ENCODE results near the gene JMJD8.

The JMJD8 gene, protein sequence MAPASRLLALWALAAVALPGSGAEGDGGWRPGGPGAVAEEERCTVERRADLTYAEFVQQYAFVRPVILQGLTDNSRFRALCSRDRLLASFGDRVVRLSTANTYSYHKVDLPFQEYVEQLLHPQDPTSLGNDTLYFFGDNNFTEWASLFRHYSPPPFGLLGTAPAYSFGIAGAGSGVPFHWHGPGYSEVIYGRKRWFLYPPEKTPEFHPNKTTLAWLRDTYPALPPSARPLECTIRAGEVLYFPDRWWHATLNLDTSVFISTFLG

DNA sequence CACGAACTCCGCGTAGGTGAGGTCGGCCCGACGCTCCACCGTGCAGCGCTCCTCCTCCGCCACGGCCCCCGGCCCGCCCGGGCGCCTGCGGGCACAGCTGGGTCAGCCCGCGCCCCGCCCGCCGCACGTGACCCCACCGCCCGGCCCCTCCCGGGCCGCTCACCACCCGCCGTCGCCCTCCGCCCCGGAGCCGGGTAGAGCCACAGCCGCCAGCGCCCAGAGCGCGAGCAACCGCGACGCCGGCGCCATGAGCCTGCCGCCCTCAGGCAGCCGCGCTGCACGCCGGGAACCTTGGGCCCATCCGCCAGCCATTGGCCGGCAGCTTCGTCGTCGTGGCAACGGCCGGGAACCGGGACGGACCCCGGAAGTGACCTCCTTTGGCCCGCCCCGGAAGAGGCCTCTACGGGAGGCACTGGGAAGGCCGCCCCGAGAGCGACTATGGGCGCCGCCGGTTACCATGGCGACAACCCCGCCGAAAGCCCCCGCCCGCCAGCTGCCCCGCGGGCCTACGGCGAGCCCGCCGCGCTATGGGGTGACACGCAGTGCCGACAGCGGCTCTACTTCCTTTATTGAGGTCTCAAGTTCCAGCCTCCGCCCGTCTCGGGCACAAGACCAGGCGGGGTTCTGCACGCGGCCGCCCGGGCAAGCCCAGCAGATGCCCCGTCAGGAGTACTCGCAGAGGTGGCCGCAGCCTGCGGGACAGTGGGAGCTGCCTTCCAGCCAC, at the start of gene JMJD8:
TSS of gene JMJD8 (minus strand) at position 264 of the 724 bp plus-strand sequence. CDS start at position 249, 15 bp downstream.
- H3K27ac ChIP-seq, result peak within 1 kb of the TSS; percentile 86
- no peaks in the 10 kb centered on the region for H3K9me3 ChIP-seq
- no peak for TF ChIP-seq Cebpa-rat (IDR thresholded peaks at IDR 0.05)
- no peaks in the 10 kb centered on the region for H3K27me3 ChIP-seq
- H3K4me3 ChIP-seq, result peak within 1 kb of the TSS; percentile 80
- peak within 1 kb of the TSS; percentile 88 for H3K9ac ChIP-seq
- peak within 1 kb of the TSS; percentile 87 for H3K4me2 ChIP-seq
- peaks cover 52% of the 10 kb centered on the region for H3K36me3 ChIP-seq
- H4K20me1 ChIP-seq, result peaks cover 37% of the 10 kb centered on the region
- peaks cover 52% of the 10 kb centered on the region for H3K4me1 ChIP-seq

DNA sequence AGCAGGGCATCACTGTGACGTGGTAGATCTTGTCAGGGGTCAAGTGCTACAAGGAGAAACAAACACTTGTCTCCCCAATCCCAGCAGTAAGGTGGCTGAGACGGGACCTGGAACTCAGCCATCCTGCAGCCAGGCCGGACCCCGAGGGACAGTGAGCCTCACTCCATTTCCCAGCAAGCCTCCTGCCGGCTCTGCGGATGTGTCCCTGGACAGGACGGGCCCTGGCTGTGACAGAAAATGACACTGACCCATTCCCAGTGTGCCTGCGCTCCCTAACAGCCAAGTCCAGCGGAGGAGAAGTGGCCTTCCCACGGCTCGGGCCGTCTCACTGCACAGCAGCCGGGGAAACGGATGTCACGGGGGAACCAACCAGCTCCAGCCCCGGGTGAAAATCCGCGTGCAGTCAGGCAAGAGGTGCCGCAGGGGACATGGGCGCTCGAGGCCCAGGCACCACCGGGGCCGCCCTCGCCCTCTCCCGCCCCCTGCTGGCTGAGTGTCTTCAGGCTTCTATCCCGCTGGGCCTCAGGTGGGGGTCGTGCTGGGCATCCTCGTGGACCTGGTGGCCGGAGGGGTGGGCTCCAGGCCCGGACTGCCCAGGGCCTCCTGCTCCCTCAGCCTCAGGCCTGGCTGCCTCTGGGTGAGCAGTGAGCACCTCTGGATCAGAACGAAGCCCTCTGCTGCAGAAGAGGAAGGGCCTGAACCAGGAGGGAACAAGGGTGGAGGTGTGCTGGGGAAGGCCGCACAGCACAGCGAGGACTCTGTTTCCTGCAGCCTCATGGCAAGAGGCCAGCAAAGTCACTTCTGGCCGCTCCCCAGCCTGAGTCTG, 49.5 kb upstream of the JMJD8 start:
- Histone ChIP-seq H3K27me3 (no peaks in the 10 kb centered on the region), H3K36me3 (peaks cover 82% of the 10 kb centered on the region), H3K4me3 (no peak overlapping the region), H4K20me1 (peaks cover 71% of the 10 kb centered on the region), H3K4me2 (peak overlapping the region; percentile 99), H3K9ac (peak overlapping the region; percentile 22; the same call in 1 of the 2 replicates), H3K27ac (peak overlapping the region; percentile 26; the same call in 1 of the 2 replicates), H3K4me1 (peaks cover 86% of the 10 kb centered on the region), H3K9me3 (no peaks in the 10 kb centered on the region)
- TF ChIP-seq Cebpa-rat (IDR thresholded peaks at IDR 0.05), result no peak

DNA sequence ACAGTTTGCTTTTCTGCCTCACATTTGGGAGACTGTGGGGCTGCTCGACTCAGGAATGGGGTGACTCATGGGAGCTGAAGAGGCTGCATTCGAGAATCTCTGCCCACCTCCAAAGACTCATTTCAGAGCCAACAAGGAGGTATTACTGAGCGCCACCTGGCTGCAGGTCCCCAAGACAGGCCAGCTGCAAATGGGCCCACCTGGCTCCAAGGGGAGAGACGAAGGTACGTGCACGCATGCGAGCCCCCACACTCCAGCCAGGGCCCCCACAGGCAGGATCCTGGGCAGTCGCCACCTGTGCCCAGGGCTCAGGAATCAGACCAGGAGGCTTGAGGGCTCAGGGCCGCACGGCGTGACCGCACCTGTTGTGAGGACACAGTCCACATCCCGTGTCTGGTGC, 48.8 kb upstream of the JMJD8 start:
- peaks cover 82% of the 10 kb centered on the region for H3K4me1 ChIP-seq
- H3K9me3 ChIP-seq, result no peaks in the 10 kb centered on the region
- no peak overlapping the region for H3K4me3 ChIP-seq
- H3K36me3 ChIP-seq, result peaks cover 82% of the 10 kb centered on the region
- no peaks in the 10 kb centered on the region for H3K27me3 ChIP-seq
- H3K27ac ChIP-seq, result 0 out of 2 replicates have a peak overlapping the region, but pooled peaks have one; percentile 26
- no peak for TF ChIP-seq Cebpa-rat (IDR thresholded peaks at IDR 0.05)
- peaks cover 71% of the 10 kb centered on the region for H4K20me1 ChIP-seq
- peak overlapping the region; percentile 22; the same call in 1 of the 2 replicates for H3K9ac ChIP-seq
- peak overlapping the region; percentile 99; the same call in 1 of the 2 replicates for H3K4me2 ChIP-seq

DNA sequence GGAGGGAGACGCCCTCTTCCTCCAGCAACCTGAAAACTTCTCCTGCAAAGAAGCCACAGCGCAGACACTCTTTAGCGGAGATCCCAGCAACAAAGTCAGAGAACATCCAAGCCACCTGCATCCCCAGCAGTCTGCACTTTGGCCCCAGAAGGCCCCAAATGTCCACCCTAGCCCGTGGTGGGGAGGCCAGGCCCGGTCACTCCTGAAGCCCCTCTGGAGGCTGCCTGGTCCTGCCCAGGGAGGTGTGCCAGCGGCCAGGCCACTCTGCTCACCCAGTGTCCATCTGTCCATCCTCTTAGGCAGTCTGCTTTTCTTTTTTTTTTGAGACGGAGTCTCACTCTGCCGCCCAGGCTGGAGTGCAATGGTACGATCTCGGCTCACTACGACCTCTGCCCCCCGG, 48.2 kb upstream of the JMJD8 start:
- H3K9me3 ChIP-seq, result no peaks in the 10 kb centered on the region
- peaks cover 80% of the 10 kb centered on the region for H3K4me1 ChIP-seq
- no peak overlapping the region for H3K4me3 ChIP-seq
- H3K4me2 ChIP-seq, result 0 out of 2 replicates have a peak overlapping the region, but pooled peaks have one; percentile 2
- no peak for TF ChIP-seq Cebpa-rat (IDR thresholded peaks at IDR 0.05)
- no peak overlapping the region for H3K27ac ChIP-seq
- H3K27me3 ChIP-seq, result no peaks in the 10 kb centered on the region
- H3K9ac ChIP-seq, result peak overlapping the region; percentile 2; the same call in 1 of the 2 replicates
- H3K36me3 ChIP-seq, result peaks cover 82% of the 10 kb centered on the region
- peaks cover 71% of the 10 kb centered on the region for H4K20me1 ChIP-seq

DNA sequence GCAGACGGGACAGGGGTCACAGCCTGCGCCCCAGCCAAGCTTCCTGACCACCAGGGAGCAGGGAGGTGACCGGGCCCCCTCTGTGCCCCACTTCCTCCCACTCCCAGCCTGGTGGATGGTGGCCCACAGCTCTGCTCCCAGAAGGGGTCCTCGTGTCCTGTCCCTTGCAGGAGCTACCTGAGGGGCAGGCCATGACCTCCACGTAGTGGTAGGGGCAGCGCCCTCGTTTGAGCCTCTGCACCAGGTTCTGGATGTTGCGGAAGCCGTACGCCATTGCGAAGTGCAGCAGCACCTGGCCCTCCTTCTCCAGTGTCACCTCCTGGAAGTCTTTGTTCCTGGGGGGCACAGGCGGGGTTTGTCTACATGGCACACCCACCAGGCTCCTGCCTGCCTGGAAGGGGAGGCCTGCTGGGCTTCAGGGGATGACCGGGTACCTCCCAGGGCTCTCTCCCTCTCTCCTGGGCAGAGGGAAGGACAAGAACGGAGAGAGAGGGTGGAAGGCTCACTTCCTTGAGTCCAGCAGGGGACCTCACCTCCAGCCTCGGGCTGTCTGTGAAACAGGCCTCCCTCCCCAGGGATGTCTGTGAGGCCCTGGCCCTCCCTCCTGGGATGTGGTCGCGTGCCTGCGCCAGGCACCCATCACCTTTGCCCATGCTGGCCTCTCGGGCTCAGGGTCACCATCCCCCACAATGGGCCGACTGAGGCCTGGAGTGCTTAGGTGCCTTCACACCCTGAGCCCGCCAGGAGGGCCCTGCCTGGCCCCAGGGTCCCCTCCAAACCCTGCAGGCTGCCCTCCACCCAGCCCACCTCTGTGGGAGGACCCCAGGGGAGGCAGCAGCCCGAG, 46.8 kb upstream of the JMJD8 start:
- Histone ChIP-seq H3K4me3 (no peak overlapping the region), H3K4me1 (peaks cover 76% of the 10 kb centered on the region), H3K4me2 (peak overlapping the region; percentile 8; the same call in 1 of the 2 replicates), H4K20me1 (peaks cover 76% of the 10 kb centered on the region), H3K36me3 (peaks cover 69% of the 10 kb centered on the region), H3K9ac (no peak overlapping the region), H3K9me3 (no peaks in the 10 kb centered on the region), H3K27me3 (no peaks in the 10 kb centered on the region), H3K27ac (peak overlapping the region; percentile 39; the same call in 1 of the 2 replicates)
- TF ChIP-seq Cebpa-rat (IDR thresholded peaks at IDR 0.05), result no peak

DNA sequence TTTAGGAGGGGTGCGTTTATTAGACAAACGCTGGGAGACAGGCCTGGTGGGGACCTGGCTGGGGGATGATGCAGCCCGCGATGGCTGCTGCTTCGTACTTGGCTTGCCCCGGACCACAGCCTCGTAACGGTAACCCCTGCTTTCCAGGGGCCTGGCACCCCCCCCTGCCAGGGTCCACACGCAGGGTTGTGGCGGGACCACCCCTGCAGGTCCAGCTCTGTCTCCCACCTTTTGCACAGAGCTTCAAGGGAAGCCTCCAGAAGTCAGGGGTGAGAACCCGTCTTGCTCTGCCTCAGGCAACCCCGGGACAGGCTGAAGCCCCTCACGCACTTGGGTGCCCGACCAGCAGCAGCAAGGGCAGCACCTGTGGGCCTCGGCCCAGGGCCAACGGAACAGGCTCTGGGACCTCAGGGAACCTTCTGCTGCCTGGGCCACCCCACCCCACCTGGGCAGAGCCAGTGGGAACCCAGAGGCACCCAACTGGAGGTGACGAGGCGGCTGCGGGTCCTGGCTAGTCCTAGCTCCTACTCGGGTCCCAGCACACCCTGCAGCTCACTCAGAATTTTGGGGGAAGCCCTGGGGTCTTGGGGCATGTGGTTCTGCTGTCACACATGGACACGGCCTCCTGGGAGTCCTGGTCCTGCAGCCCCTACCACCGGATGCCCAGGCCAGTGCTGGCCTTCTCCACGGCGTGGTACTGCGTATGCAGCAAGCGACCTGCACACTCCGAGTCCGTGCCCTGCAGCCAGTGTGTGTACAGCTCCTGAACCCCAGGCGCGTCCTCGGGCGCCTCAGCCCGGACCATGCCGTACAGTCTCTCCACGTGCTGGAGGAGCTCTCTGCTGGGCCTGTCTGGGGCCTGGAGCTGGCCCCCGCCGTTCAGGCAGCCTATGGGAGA, 45.9 kb upstream of the JMJD8 start:
- H3K4me2 ChIP-seq, result peak overlapping the region; percentile 100; the same call in 1 of the 2 replicates
- H3K27ac ChIP-seq, result 0 out of 2 replicates have a peak overlapping the region, but pooled peaks have one; percentile 13
- TF ChIP-seq Cebpa-rat (IDR thresholded peaks at IDR 0.05), result no peak
- no peaks in the 10 kb centered on the region for H3K9me3 ChIP-seq
- no peaks in the 10 kb centered on the region for H3K27me3 ChIP-seq
- peaks cover 76% of the 10 kb centered on the region for H3K4me1 ChIP-seq
- no peak overlapping the region for H3K4me3 ChIP-seq
- peaks cover 76% of the 10 kb centered on the region for H4K20me1 ChIP-seq
- H3K36me3 ChIP-seq, result peaks cover 60% of the 10 kb centered on the region
- no peak overlapping the region for H3K9ac ChIP-seq

DNA sequence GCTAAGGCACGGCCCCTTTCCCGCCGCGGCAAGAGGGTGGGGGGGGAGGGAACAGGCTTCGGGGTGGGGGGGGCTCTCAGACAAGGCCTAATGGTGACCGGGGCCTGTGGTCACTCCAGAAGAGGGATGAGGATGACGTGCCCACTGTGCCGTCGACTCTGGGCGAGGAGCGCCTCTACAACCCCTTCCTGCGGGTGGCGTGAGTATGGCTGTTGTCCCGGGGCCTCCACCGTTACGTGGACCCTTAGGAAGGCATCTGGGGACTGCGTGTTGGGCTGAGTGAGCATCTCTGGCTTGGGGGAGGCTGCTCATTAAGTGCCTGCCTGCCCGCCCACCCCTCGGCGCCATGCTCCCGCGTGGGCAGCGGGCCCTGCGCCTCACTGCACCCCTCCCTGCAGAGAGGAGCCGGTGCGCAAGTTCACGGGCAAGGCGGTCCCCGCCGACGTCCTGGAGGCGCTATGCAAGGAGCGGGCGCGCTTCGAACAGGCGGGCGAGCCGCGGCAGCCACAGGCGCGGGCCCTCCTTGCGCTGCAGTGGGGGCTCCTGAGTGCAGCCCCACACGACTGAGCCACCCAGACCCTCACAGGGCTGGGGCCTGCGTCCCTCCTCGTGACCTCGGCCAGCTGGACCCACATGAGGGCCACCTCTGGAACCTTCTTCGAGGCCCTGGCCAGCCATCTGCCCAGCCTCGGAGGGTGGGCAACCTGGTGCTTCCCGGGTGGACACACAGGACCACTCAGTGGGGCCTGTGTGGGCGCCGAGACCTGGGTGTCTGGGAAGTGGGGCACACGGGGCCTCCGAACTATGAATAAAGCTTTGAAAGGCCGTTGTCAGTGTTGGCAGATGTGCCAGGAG, 45.0 kb upstream of the JMJD8 start:
- H3K4me2 ChIP-seq, result peak overlapping the region; percentile 100
- no peaks in the 10 kb centered on the region for H3K27me3 ChIP-seq
- H3K4me1 ChIP-seq, result peaks cover 76% of the 10 kb centered on the region
- peak overlapping the region; percentile 68; the same call in 1 of the 2 replicates for H3K27ac ChIP-seq
- H3K36me3 ChIP-seq, result peaks cover 51% of the 10 kb centered on the region
- no peaks in the 10 kb centered on the region for H3K9me3 ChIP-seq
- TF ChIP-seq Cebpa-rat (IDR thresholded peaks at IDR 0.05), result no peak
- peaks cover 76% of the 10 kb centered on the region for H4K20me1 ChIP-seq
- peak overlapping the region; percentile 80; the same call in 1 of the 2 replicates for H3K4me3 ChIP-seq
- no peak overlapping the region for H3K9ac ChIP-seq
